Activated CD8-positive, alpha-beta memory T cell treated with anti-CD3 and anti-CD28 coated beads, Interleukin-2, amount 50 U/mL, for 1 hour (primary cell): Measurements from ENCODE around the gene RYK.
"Not testable (repeated sequence)": the region's sequence is repeated elsewhere in the genome, so short reads cannot be mapped to it uniquely, and the experiment has no call there.

Source experiments
- DNase-seq: peaks from one replicate; pipeline ENCODE4 v3.0.0-alpha.2; 2020; ENCODE audit errors: extremely low read depth

RYK gene

GRCh38 chr3:134255404-134255803, 4.7 kb upstream of the RYK start:
- DNase-seq: no peak

- no peak for DNase-seq
Observed at GRCh38 chr3:134253475-134254226, 3.0 kb upstream of the RYK start.

- DNase-seq: no peak
Observed at GRCh38 chr3:134252766-134253165, 2.1 kb upstream of the RYK start.

GRCh38 chr3:134251731-134252391, 1.2 kb upstream of the RYK start:
- DNase-seq: no peak

GRCh38 chr3:134249935-134250716, 533 bp downstream of the RYK start:
- no peak for DNase-seq

- DNase-seq: no peak
Observed at GRCh38 chr3:134249296-134249841, 1.3 kb downstream of the RYK start.

- no peak for DNase-seq
Observed at GRCh38 chr3:134244921-134245320, 5.7 kb downstream of the RYK start.

GRCh38 chr3:134242649-134243617, 7.7 kb downstream of the RYK start:
- DNase-seq: no peak

- no peak for DNase-seq
Observed at GRCh38 chr3:134239538-134239937, 11.1 kb downstream of the RYK start.

- no peak for DNase-seq
Observed at GRCh38 chr3:134237454-134238145, 13.1 kb downstream of the RYK start.

- DNase-seq: no peak
Observed at GRCh38 chr3:134236505-134237170, 14.0 kb downstream of the RYK start.

- DNase-seq: no peak
Observed at GRCh38 chr3:134235577-134236076, 15.0 kb downstream of the RYK start.

GRCh38 chr3:134232951-134233350, 17.7 kb downstream of the RYK start:
- no peak for DNase-seq

GRCh38 chr3:134232151-134232550, 18.5 kb downstream of the RYK start:
- no peak for DNase-seq

GRCh38 chr3:134231131-134231530, 19.5 kb downstream of the RYK start:
- no peak for DNase-seq

- DNase-seq: no peak
Observed at GRCh38 chr3:134229038-134229437, 21.6 kb downstream of the RYK start.

GRCh38 chr3:134228479-134228878, 22.2 kb downstream of the RYK start:
- DNase-seq: no peak

GRCh38 chr3:134228035-134228434, 22.6 kb downstream of the RYK start:
- no peak for DNase-seq

- DNase-seq: not testable (repeated sequence)
Observed at GRCh38 chr3:134224796-134225156, 25.9 kb downstream of the RYK start.

- no peak for DNase-seq
Observed at GRCh38 chr3:134222835-134223234, 27.8 kb downstream of the RYK start.
